Esophagus (tissue), 2 donors: ENCODE measurements around the gene PARP16. TPM values are rescaled to one million over a fixed set of nuclear protein-coding genes. Genes with fewer than 3 reads are reported as not detected.

Experiments
- H3K27ac ChIP-seq, 2 donors: one replicate each; pipeline ENCODE4 v1.5.1; 2013; ENCODE audit warnings: low read depth in 2 of 2, mild to moderate bottlenecking in 2 of 2, inconsistent platforms in 1 of 2, low read length in 1 of 2, moderate library complexity in 1 of 2
- H3K27me3 ChIP-seq, 2 donors: one replicate each; pipeline ENCODE4 v1.6.1; 2013; ENCODE audit warnings: low read length in 2 of 2, control low read depth in 1 of 2, mild to moderate bottlenecking in 1 of 2; ENCODE audit not compliant: insufficient read depth in 2 of 2, control insufficient read depth in 1 of 2
- H3K36me3 ChIP-seq, 2 donors: one replicate each; pipeline ENCODE4 v1.6.1; 2013; ENCODE audit warnings: low read length in 1 of 2; ENCODE audit not compliant: control insufficient read depth in 2 of 2, insufficient read depth in 2 of 2
- H3K4me1 ChIP-seq, 2 donors: one replicate each; pipeline ENCODE4 v1.6.1; 2013; ENCODE audit warnings: low read length in 1 of 2; ENCODE audit not compliant: control insufficient read depth in 2 of 2, insufficient read depth in 2 of 2
- H3K4me3 ChIP-seq, 2 donors: one replicate each; pipeline ENCODE4 v1.5.1; 2013; ENCODE audit warnings: low read length in 2 of 2, mild to moderate bottlenecking in 2 of 2, low read depth in 1 of 2, moderate library complexity in 1 of 2
- H3K9me3 ChIP-seq, 2 donors: one replicate each; pipeline ENCODE4 v1.6.1; 2013; ENCODE audit warnings: mild to moderate bottlenecking in 2 of 2, low read depth in 1 of 2, low read length in 1 of 2, moderate library complexity in 1 of 2; ENCODE audit not compliant: control insufficient read depth in 2 of 2, insufficient read depth in 1 of 2
- WGBS, 2 donors: extraction: QIAGEN DNeasy Blood & Tissue Kit; methylation state at CpG; one replicate each; pipeline ENCODE4 v1.1.7; 2013; 5-methylcytosine and 5-hydroxymethylcytosine counted together
- polyA plus RNA-seq, 2 donors: library from polyadenylated mRNA; stranded (reverse); fragments of 200-250 nt; gene quantifications; one replicate each; pipeline ENCODE4 v1.2.3, GENCODE V29; 2013
- donor health status: healthy with polysubstance abuse.
- donor health status: Bipolar disorder and iron deficiency.

Gene PARP16
- polyA plus RNA-seq, 2 donors, result 4.5 to 5.6 TPM

- no peaks in the 10 kb centered on the region for H3K27me3 ChIP-seq
- WGBS, 2 donors, result 83 to 84% methylated on average over 8 of the region's 8 CpGs
- no peaks in the 10 kb centered on the region for H3K36me3 ChIP-seq
- no peaks in the 10 kb centered on the region for H3K9me3 ChIP-seq
- peak within 1 kb of the TSS; percentile 2 to 11 for H3K27ac ChIP-seq
- H3K4me1 ChIP-seq, result no peaks in the 10 kb centered on the region
- no peak within 1 kb of the TSS for H3K4me3 ChIP-seq
Observed at GRCh38 chr15:65210770-65211481, 75.8 kb downstream of the PARP16 start, which contains the start of gene CILP. Gene CILP, minus strand, starts transcription at chr15:65211473. Its CDS starts 1,718 bp downstream, at chr15:65209755.

- Histone ChIP-seq H3K4me3 (no peak overlapping the region), H3K27ac (no peak overlapping the region), H3K9me3 (no peaks in the 10 kb centered on the region)
Observed at GRCh38 chr15:65209701-65210643, 76.7 kb downstream of the PARP16 start.

GRCh38 chr15:65208647-65209046 is 78.0 kb downstream of the PARP16 start:
- no peaks in the 10 kb centered on the region for H3K36me3 ChIP-seq
- WGBS, 2 donors, result 95 to 96% methylated on average over 2 of the region's 2 CpGs
- no peaks in the 10 kb centered on the region for H3K27me3 ChIP-seq
- no peak overlapping the region for H3K27ac ChIP-seq
- H3K9me3 ChIP-seq, result no peaks in the 10 kb centered on the region
- no peaks in the 10 kb centered on the region for H3K4me1 ChIP-seq
- no peak overlapping the region for H3K4me3 ChIP-seq

More at GRCh38 chr15:65209701-65210643, 76.7 kb downstream of the PARP16 start:
- WGBS, 2 donors, result 77 to 78% methylated on average over 17 of the region's 17 CpGs
- no peaks in the 10 kb centered on the region for H3K4me1 ChIP-seq
- H3K36me3 ChIP-seq, result no peaks in the 10 kb centered on the region
- no peaks in the 10 kb centered on the region for H3K27me3 ChIP-seq

Other genes with a start within 250 kb of the PARP16 start
- gene SLC51B, start 241.5 kb downstream of the PARP16 start, polyA plus RNA-seq, result under 1 TPM; 0.08 to 0.12 TPM
- gene RASL12, start 218.9 kb downstream of the PARP16 start, polyA plus RNA-seq, result 10 to 100 TPM in 1 of 2 donors, 1 to 10 TPM in 1; 2.6 to 10.9 TPM
- gene KBTBD13, start 210.1 kb downstream of the PARP16 start, polyA plus RNA-seq, result not detected
- gene UBAP1L, start 171.7 kb downstream of the PARP16 start, polyA plus RNA-seq, result 1 to 10 TPM in 1 of 2 donors, under 1 TPM in 1; 0.89 to 5.7 TPM
- 10 to 100 TPM; 11.9 to 17.8 TPM for gene PDCD7, start 153.1 kb downstream of the PARP16 start, polyA plus RNA-seq
- gene CLPX, start 101.5 kb downstream of the PARP16 start, polyA plus RNA-seq, result 10 to 100 TPM; 17.9 to 23.4 TPM
- 1 to 10 TPM in 1 of 2 donors, under 1 TPM in 1; 0.75 to 1.6 TPM for gene CILP, start 75.4 kb downstream of the PARP16 start, polyA plus RNA-seq
- gene RNU5A-1, start 9.2 kb upstream of the PARP16 start, polyA plus RNA-seq, result not detected
- not detected for gene RNU5B-1, start 17.8 kb upstream of the PARP16 start, polyA plus RNA-seq
- gene IGDCC3, start 91.1 kb upstream of the PARP16 start, polyA plus RNA-seq, result under 1 TPM in 1 of 2 donors, not detected in 1; under 0.01 TPM
- gene IGDCC4, start 136.1 kb upstream of the PARP16 start, polyA plus RNA-seq, result under 1 TPM; 0.26 to 0.38 TPM
- 1 to 10 TPM; 5.6 to 6.4 TPM for gene DPP8, start 230.8 kb upstream of the PARP16 start, polyA plus RNA-seq
- 10 to 100 TPM in 1 of 2 donors, 1 to 10 TPM in 1; 5.6 to 16.0 TPM for gene HACD3, start 243.6 kb upstream of the PARP16 start, polyA plus RNA-seq